NCI-H1694 treated with DMSO at 0.1 percent for 48 hours (cell line): Measurements from ENCODE around the gene DGKA.
"Not testable (repeated sequence)": the region's sequence is repeated elsewhere in the genome, so short reads cannot be mapped to it uniquely, and the experiment has no call there.

Experiments used
- DNase-seq: peaks from one replicate; lab custom pipeline; 2025; lab: John Stamatoyannopoulos, UW

The DGKA gene

GRCh38 chr12:55930771-55931316 lies at the start of gene DGKA:
Gene DGKA (plus strand): TSS chr12:55931162. CDS start chr12:55936504, 5,342 bp downstream.
- peak; percentile 82 for DNase-seq

- no peak for DNase-seq
These were observed 45.8 kb upstream of the DGKA start for GRCh38 chr12:55885113-55885512.

GRCh38 chr12:55891310-55891709 lies 39.7 kb upstream of the DGKA start:
- no peak for DNase-seq

- DNase-seq = no peak
These were observed 37.2 kb upstream of the DGKA start for GRCh38 chr12:55893723-55894122.

- no peak for DNase-seq
These were observed 31.9 kb upstream of the DGKA start for GRCh38 chr12:55899082-55899481.

GRCh38 chr12:55901881-55902490 lies 29.0 kb upstream of the DGKA start:
- no peak for DNase-seq

- no peak for DNase-seq
These were observed 24.9 kb upstream of the DGKA start for GRCh38 chr12:55906056-55906455.

GRCh38 chr12:55908726-55909512 lies 22.0 kb upstream of the DGKA start:
- no peak for DNase-seq

GRCh38 chr12:55909513-55909884 lies 21.5 kb upstream of the DGKA start:
- no peak for DNase-seq

GRCh38 chr12:55912908-55913307 lies 18.1 kb upstream of the DGKA start:
- no peak for DNase-seq

GRCh38 chr12:55915482-55915859 lies 15.5 kb upstream of the DGKA start:
- DNase-seq = no peak

- DNase-seq = not testable (repeated sequence)
These were observed 11.9 kb upstream of the DGKA start for GRCh38 chr12:55919032-55919431.

- no peak for DNase-seq
These were observed 8.8 kb upstream of the DGKA start for GRCh38 chr12:55922126-55922525.

GRCh38 chr12:55923648-55924047 lies 7.3 kb upstream of the DGKA start:
- DNase-seq = not testable (repeated sequence)

GRCh38 chr12:55925371-55925770 lies 5.6 kb upstream of the DGKA start:
- no peak for DNase-seq

- no peak for DNase-seq
These were observed 4.9 kb upstream of the DGKA start for GRCh38 chr12:55925870-55926737.

- DNase-seq = peak; percentile 86
These were observed 4.0 kb upstream of the DGKA start for GRCh38 chr12:55926738-55927587.

- peak; percentile 63 for DNase-seq
These were observed 3.1 kb upstream of the DGKA start, which contains the start of gene PYM1 for GRCh38 chr12:55927588-55928502. Gene PYM1 (minus strand): TSS chr12:55927894. CDS start chr12:55927761, 133 bp downstream.

GRCh38 chr12:55929306-55929791 lies 1.6 kb upstream of the DGKA start:
- DNase-seq = no peak

- no peak for DNase-seq
These were observed 386 bp downstream of the DGKA start for GRCh38 chr12:55931317-55931779.
